Measurements from ENCODE around the gene UBE2R2. TPM values are rescaled to one million over a fixed set of nuclear protein-coding genes. Genes with fewer than 3 reads are reported as not detected.

The UBE2R2 gene
- total and polyA plus RNA-seq, 10 of the 15 experiments (the other 5 are each of a cell fraction or from before 2014, with no cell fraction given): 7.2 to 32.8 (median 17.2) TPM

GRCh38 chr9:33780276-33780675, 36.7 kb upstream of the UBE2R2 start:
- ChIA-PET SMC1A (ENCODE audit: uncharacterized antibody, unreplicated experiment) (no interaction called here), CTCF (interaction anchor here (1.5 kb wide), 1 partner anchor 144 kb away, joined by 3 read pairs; no protein-coding TSS in a partner anchor), RAD21 (ENCODE audit: unreplicated experiment) (no interaction called here), POLR2A (no interaction called here)
- Histone ChIP-seq H2AFZ (ENCODE audit: control insufficient read depth, low read depth, low read length) (no peak overlapping the region), H3K27me3 (replicated peaks in 1 of 2; ENCODE audit: control insufficient read depth in 2 of 2, insufficient read depth in 2 of 2, low read length in 1 of 2) (no peaks in the 10 kb centered on the region), H3K9ac (ENCODE audit: control insufficient read depth, insufficient read depth, low read length) (no peak overlapping the region), H3K79me2 (ENCODE audit: control insufficient read depth, insufficient read depth, low read length) (no peaks in the 10 kb centered on the region), H4K20me1 (ENCODE audit: control insufficient read depth, insufficient read depth) (no peaks in the 10 kb centered on the region), H3K9me3 (replicated peaks; ENCODE audit: control insufficient read depth, insufficient read depth, low read length) (no peaks in the 10 kb centered on the region), H3K27ac (ENCODE audit: control insufficient read depth, insufficient read depth) (no peak overlapping the region), H3K4me1 (ENCODE audit: control insufficient read depth, insufficient read depth, low read length) (no peaks in the 10 kb centered on the region), H3K36me3 (ENCODE audit: control insufficient read depth in 2 of 2, insufficient read depth in 2 of 2, low read length in 1 of 2) (no peaks in the 10 kb centered on the region), H3K4me3 (no peak overlapping the region), H3K4me2 (ENCODE audit: control insufficient read depth, insufficient read depth) (no peak overlapping the region)
- ATAC-seq: no peak
- intact Hi-C loops (cut with micrococcal nuclease; ENCODE audit: unreplicated experiment): no loop called here
- in situ Hi-C loops (cut with MboI): no loop called here
- no peak for FAIRE-seq
- DNase-seq (ENCODE audit: low read depth, low spot score): no peak
- BruUV-seq (replicated peaks): no TSS peak
- TF ChIP-seq ZNF384 (IDR thresholded peaks at IDR 0.05; ENCODE audit: borderline replicate concordance, low read depth, low read length) (no peak), RELA (IDR thresholded peaks at IDR 0.05; ENCODE audit: borderline replicate concordance, partially characterized antibody) (no peak), TAF1 (IDR thresholded peaks at IDR 0.05; ENCODE audit: borderline replicate concordance, low read depth, low read length) (no peak), MAX (IDR thresholded peaks at IDR 0.05; ENCODE audit: low read depth, low read length) (no peak), FOXM1 (IDR thresholded peaks at IDR 0.05; ENCODE audit: low read depth, low read length) (no peak), CBX3 (IDR thresholded peaks at IDR 0.05; ENCODE audit: borderline replicate concordance, low read depth) (no peak), NFIC (IDR thresholded peaks at IDR 0.05; ENCODE audit: low read depth, low read length) (no peak), FOS (IDR thresholded peaks at IDR 0.05; ENCODE audit: borderline replicate concordance, extremely low read depth, insufficient read length) (no peak), SPI1 (IDR thresholded peaks at IDR 0.05; ENCODE audit: borderline replicate concordance, insufficient read depth, low read depth, low read length) (no peak), SMC3 (IDR thresholded peaks at IDR 0.05; ENCODE audit: borderline replicate concordance, low read length) (no peak), NR2C1 (IDR thresholded peaks at IDR 0.05) (no peak), RELB (IDR thresholded peaks at IDR 0.05; ENCODE audit: low read depth) (no peak), ZBTB33 (IDR thresholded peaks at IDR 0.05) (no peak), PKNOX1 (IDR thresholded peaks at IDR 0.05) (no peak), MEF2A (IDR thresholded peaks at IDR 0.05; ENCODE audit: insufficient read depth, low read depth, low read length) (no peak), SP1 (IDR thresholded peaks at IDR 0.05; ENCODE audit: low read depth, low read length) (no peak), MLLT1 (IDR thresholded peaks at IDR 0.05) (no peak), IRF5 (IDR thresholded peaks at IDR 0.05; ENCODE audit: borderline replicate concordance) (no peak)

Measured in GM12878 (cell line).